MCF 10A (cell line): Measurements from ENCODE around the gene PMEPA1. TPM values are rescaled to one million over a fixed set of nuclear protein-coding genes. Genes with fewer than 3 reads are reported as not detected.
A peak's percentile ranks its signal among the peaks of the same experiment; 100 is the strongest.

ENCODE experiments used
- BruUV-seq: library from RNA; stranded (reverse); fragments of 400-500 nt; replicated peaks from 2 replicates; lab custom pipeline; 2021; lab: Mats Ljungman, UMichigan
- CTCF ChIA-PET: fragments of 300-600 bp; sonication (Branson Sonifier 250); formaldehyde crosslinking; extraction: SDS; loops from one replicate; lab custom pipeline; 2021; ENCODE audit warnings: antibody characterized with exemption, inconsistent platforms; lab: Yijun Ruan, JAX
- POLR2A ChIA-PET: fragments of 300-600, 350-650 bp; sonication (Branson Sonifier 250); formaldehyde crosslinking; extraction: SDS; loops from one replicate; lab custom pipeline; 2020; ENCODE audit warnings: antibody characterized with exemption, inconsistent platforms; lab: Yijun Ruan, JAX
- DNase-seq: peaks from one replicate; pipeline ENCODE4 v3.0.0-alpha.2; 2018; ENCODE audit not compliant: unreplicated experiment
- H3K27ac Mint-ChIP-seq: one replicate; pipeline ENCODE4 v1.8.0; 2022; ENCODE audit warnings: mild to moderate bottlenecking, low read depth, mixed read lengths; ENCODE audit not compliant: unreplicated experiment
- H3K27me3 Mint-ChIP-seq: one replicate; pipeline ENCODE4 v1.8.0; 2022; ENCODE audit warnings: mixed read lengths; ENCODE audit not compliant: insufficient read depth, unreplicated experiment
- H3K36me3 Mint-ChIP-seq: one replicate; pipeline ENCODE4 v1.8.0; 2022; ENCODE audit warnings: mild to moderate bottlenecking, moderate library complexity, mixed read lengths; ENCODE audit not compliant: insufficient read depth, unreplicated experiment
- H3K4me1 Mint-ChIP-seq: one replicate; pipeline ENCODE4 v1.8.0; 2022; ENCODE audit warnings: mixed read lengths; ENCODE audit not compliant: insufficient read depth, unreplicated experiment
- H3K4me3 Mint-ChIP-seq: one replicate; pipeline ENCODE4 v1.8.0; 2022; ENCODE audit warnings: mild to moderate bottlenecking, moderate library complexity, mixed read lengths; ENCODE audit not compliant: unreplicated experiment
- H3K9me3 Mint-ChIP-seq: one replicate; pipeline ENCODE4 v1.8.0; 2022; ENCODE audit warnings: mixed read lengths; ENCODE audit not compliant: unreplicated experiment
- CTCF ChIP-seq: fragments of 200-600 bp; IDR thresholded peaks from one replicate; pipeline ENCODE4 v1.8.0; 2022; ENCODE audit warnings: antibody characterized with exemption, mild to moderate bottlenecking; ENCODE audit not compliant: unreplicated experiment
- intact Hi-C: fragments of 100-400 bp; cut with micrococcal nuclease; formaldehyde crosslinking; loops from 2 replicates; pipeline ENCODE4 v1.14.1; 2022
- total RNA-seq: library from RNA; stranded (reverse); gene quantifications from 2 replicates; pipeline ENCODE4 v1.2.3, GENCODE V29; 2022

Gene PMEPA1
- total RNA-seq, 1 experiment from 2014 or later: 68.5 TPM

- no TSS peak for BruUV-seq
- Mint-ChIP-seq H3K4me1 (peaks cover 6% of the 10 kb centered on the region), H3K27ac (no peak overlapping the region), H3K27me3 (peaks cover 12% of the 10 kb centered on the region), H3K36me3 (no peaks in the 10 kb centered on the region), H3K9me3 (no peaks in the 10 kb centered on the region), H3K4me3 (no peak overlapping the region)
- POLR2A ChIA-PET: no interaction called here
- CTCF ChIA-PET: interaction anchor here (0.9 to 2.6 kb wide), 6 partner anchors 10 to 592 kb away, joined by 4 to 23 read pairs (median 4); no protein-coding TSS in a partner anchor
- no peak for TF ChIP-seq CTCF
- peak; percentile 59 for DNase-seq
- intact Hi-C loops: no loop called here
These were observed 91.6 kb downstream of the PMEPA1 start for GRCh38 chr20:57618091-57618763.

GRCh38 chr20:57617079-57617795 is 92.6 kb downstream of the PMEPA1 start:
- BruUV-seq: no TSS peak
- no peak for TF ChIP-seq CTCF
- CTCF ChIA-PET: interaction anchor here (0.9 to 1.8 kb wide), 5 partner anchors 11 to 593 kb away, joined by 4 to 9 read pairs (median 4); no protein-coding TSS in a partner anchor
- POLR2A ChIA-PET: no interaction called here
- no peaks in the 10 kb centered on the region for H3K4me1 Mint-ChIP-seq
- intact Hi-C loops: no loop called here
- H3K4me3 Mint-ChIP-seq: no peak overlapping the region
- H3K27ac Mint-ChIP-seq: no peak overlapping the region
- H3K27me3 Mint-ChIP-seq: peaks cover 12% of the 10 kb centered on the region
- H3K36me3 Mint-ChIP-seq: no peaks in the 10 kb centered on the region
- H3K9me3 Mint-ChIP-seq: no peaks in the 10 kb centered on the region
- DNase-seq: no peak

GRCh38 chr20:57616143-57616951 is 93.5 kb downstream of the PMEPA1 start:
- TF ChIP-seq CTCF: no peak
- BruUV-seq: no TSS peak
- Mint-ChIP-seq H3K4me3 (no peak overlapping the region), H3K27me3 (peaks cover 12% of the 10 kb centered on the region), H3K27ac (no peak overlapping the region), H3K36me3 (no peaks in the 10 kb centered on the region), H3K9me3 (no peaks in the 10 kb centered on the region), H3K4me1 (no peaks in the 10 kb centered on the region)
- ChIA-PET CTCF (interaction anchor here (0.5 to 1.8 kb wide), 8 partner anchors 30 to 784 kb away, joined by 3 to 7 read pairs (median 4); no protein-coding TSS in a partner anchor), POLR2A (no interaction called here)
- intact Hi-C loops: no loop called here
- no peak for DNase-seq

GRCh38 chr20:57615445-57615811 is 94.4 kb downstream of the PMEPA1 start:
- ChIA-PET POLR2A (no interaction called here), CTCF (interaction anchor here (1.2 to 1.8 kb wide), 2 partner anchors 39 to 594 kb away, joined by 5 to 7 read pairs; no protein-coding TSS in a partner anchor)
- Mint-ChIP-seq H3K4me1 (no peaks in the 10 kb centered on the region), H3K36me3 (no peaks in the 10 kb centered on the region), H3K27ac (no peak overlapping the region), H3K9me3 (no peaks in the 10 kb centered on the region), H3K27me3 (peaks cover 18% of the 10 kb centered on the region), H3K4me3 (no peak overlapping the region)
- intact Hi-C loops: no loop called here
- no peak for TF ChIP-seq CTCF
- no peak for DNase-seq
- no TSS peak for BruUV-seq
